Upper lobe of left lung (tissue), 4 donors: ENCODE measurements around the gene TMEM109.

Experiments
- EP300 ChIP-seq, 4 donors: sonication (generic); formaldehyde crosslinking; IDR thresholded peaks; one replicate each; pipeline ENCODE4 v1.5.1; 2017; ENCODE audit warnings: antibody characterized with exemption in 4 of 4, control low read depth in 2 of 4
- POLR2A ChIP-seq, 4 donors: fragments of 450-650 bp; IDR thresholded peaks; one replicate each; pipeline ENCODE4 v1.5.1; 2016 to 2017; ENCODE audit warnings: antibody characterized with exemption in 4 of 4, mild to moderate bottlenecking in 2 of 4
- POLR2AphosphoS5 ChIP-seq, 2 donors: sonication (generic); formaldehyde crosslinking; IDR thresholded peaks; one replicate each; pipeline ENCODE4 v1.5.1; 2017; ENCODE audit warnings: antibody characterized with exemption in 2 of 2
- TF ChIP-seq, protein P1 (sequence below), 6 experiments: fragments of 450-650 bp in 4 of 6; fragments of 200-600 bp in 2 of 6; sonication (generic) in 2 of 6; IDR thresholded peaks; one replicate each; pipeline ENCODE4 v1.5.1; 2016 to 2019; ENCODE audit warnings: antibody characterized with exemption in 6 of 6

DNA sequence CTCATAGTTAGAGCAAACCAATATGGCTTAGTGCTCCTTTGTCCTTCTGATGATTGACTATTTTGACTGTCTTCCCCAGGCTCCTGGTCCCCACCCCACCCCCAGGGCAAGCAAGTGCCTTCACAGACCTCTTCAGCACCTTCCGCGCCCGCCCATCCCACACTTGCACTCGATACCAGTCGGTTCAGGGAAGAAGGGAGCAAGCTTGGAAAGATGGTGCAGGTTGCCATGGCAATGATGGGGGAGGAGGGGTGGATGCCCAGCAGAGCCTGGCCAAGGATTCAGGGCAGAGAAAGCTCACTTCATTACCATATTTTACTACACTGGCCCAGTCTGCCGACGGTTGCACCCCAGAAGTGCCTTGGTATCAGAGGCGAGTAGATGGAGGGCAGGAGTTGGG lies 12.5 kb downstream of the TMEM109 start:
- TF ChIP-seq, protein P1, sequence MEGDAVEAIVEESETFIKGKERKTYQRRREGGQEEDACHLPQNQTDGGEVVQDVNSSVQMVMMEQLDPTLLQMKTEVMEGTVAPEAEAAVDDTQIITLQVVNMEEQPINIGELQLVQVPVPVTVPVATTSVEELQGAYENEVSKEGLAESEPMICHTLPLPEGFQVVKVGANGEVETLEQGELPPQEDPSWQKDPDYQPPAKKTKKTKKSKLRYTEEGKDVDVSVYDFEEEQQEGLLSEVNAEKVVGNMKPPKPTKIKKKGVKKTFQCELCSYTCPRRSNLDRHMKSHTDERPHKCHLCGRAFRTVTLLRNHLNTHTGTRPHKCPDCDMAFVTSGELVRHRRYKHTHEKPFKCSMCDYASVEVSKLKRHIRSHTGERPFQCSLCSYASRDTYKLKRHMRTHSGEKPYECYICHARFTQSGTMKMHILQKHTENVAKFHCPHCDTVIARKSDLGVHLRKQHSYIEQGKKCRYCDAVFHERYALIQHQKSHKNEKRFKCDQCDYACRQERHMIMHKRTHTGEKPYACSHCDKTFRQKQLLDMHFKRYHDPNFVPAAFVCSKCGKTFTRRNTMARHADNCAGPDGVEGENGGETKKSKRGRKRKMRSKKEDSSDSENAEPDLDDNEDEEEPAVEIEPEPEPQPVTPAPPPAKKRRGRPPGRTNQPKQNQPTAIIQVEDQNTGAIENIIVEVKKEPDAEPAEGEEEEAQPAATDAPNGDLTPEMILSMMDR (IDR thresholded peaks at IDR 0.05) = no peak
- no peak for TF ChIP-seq POLR2A (IDR thresholded peaks at IDR 0.05)
- no peak for TF ChIP-seq EP300 (IDR thresholded peaks at IDR 0.05)
- TF ChIP-seq POLR2AphosphoS5 (IDR thresholded peaks at IDR 0.05) = no peak
